GM12878 (cell line): ENCODE results near the gene ZNF619. TPM values are rescaled to one million over a fixed set of nuclear protein-coding genes. Genes with fewer than 3 reads are reported as not detected.

Experiments
- CREM ChIP-seq: IDR thresholded peaks from 2 replicates; pipeline ENCODE4 v1.6.1; 2014; ENCODE audit warnings: antibody characterized with exemption, low read depth
- EGR1 ChIP-seq, 2 experiments: IDR thresholded peaks; 1 replicate in 1 of 2; 2 replicates in 1 of 2; pipeline ENCODE4 v1.6.1; 2011 to 2012; ENCODE audit warnings: low read depth in 2 of 2, low read length in 2 of 2, borderline replicate concordance in 1 of 2, mild to moderate bottlenecking in 1 of 2, moderate library complexity in 1 of 2
- FOS ChIP-seq: IDR thresholded peaks from 3 replicates; pipeline ENCODE4 v1.6.1; 2011; ENCODE audit warnings: borderline replicate concordance; ENCODE audit not compliant: insufficient read length; ENCODE audit errors: extremely low read depth
- GABPA ChIP-seq: IDR thresholded peaks from 2 replicates; pipeline ENCODE4 v1.6.1; 2014; ENCODE audit warnings: antibody characterized with exemption, low read depth, mild to moderate bottlenecking, inconsistent platforms
- MYC ChIP-seq: IDR thresholded peaks from 2 replicates; pipeline ENCODE4 v1.6.1; 2011; ENCODE audit warnings: mild to moderate bottlenecking, low read length, moderate library complexity, inconsistent platforms; ENCODE audit not compliant: insufficient read depth, insufficient replicate concordance, insufficient read length, severe bottlenecking
- POLR2A ChIP-seq: IDR thresholded peaks from 2 replicates; pipeline ENCODE4 v1.6.1; 2011; ENCODE audit warnings: low read depth, mild to moderate bottlenecking, low read length
- POLR2AphosphoS5 ChIP-seq: IDR thresholded peaks from 2 replicates; pipeline ENCODE4 v1.6.1; 2011; ENCODE audit warnings: mild to moderate bottlenecking, low read length, inconsistent platforms
- RAD51 ChIP-seq: fragments of 450-650 bp; IDR thresholded peaks from 2 replicates; pipeline ENCODE4 v1.6.1; 2016; ENCODE audit warnings: moderate library complexity, mild to moderate bottlenecking, inconsistent platforms
- SIN3A ChIP-seq: IDR thresholded peaks from 2 replicates; pipeline ENCODE4 v1.6.1; 2012; ENCODE audit warnings: low read depth, low read length, improper control_type of control experiment
- SIX5 ChIP-seq: IDR thresholded peaks from 2 replicates; pipeline ENCODE4 v1.6.1; 2011; ENCODE audit warnings: mild to moderate bottlenecking, low read depth, low read length, moderate library complexity; ENCODE audit not compliant: severe bottlenecking
- SMAD5 ChIP-seq: IDR thresholded peaks from 2 replicates; pipeline ENCODE4 v1.6.1; 2016; ENCODE audit warnings: antibody characterized with exemption, low read depth
- SREBF2 ChIP-seq: IDR thresholded peaks from 2 replicates; pipeline ENCODE4 v1.6.1; 2012; ENCODE audit warnings: mild to moderate bottlenecking, low read length
- ZNF274 ChIP-seq: IDR thresholded peaks from one replicate; pipeline ENCODE4 v1.8.0; 2011; ENCODE audit not compliant: insufficient read length, insufficient read depth
- ZNF384 ChIP-seq: IDR thresholded peaks from 2 replicates; pipeline ENCODE4 v1.6.1; 2012; ENCODE audit warnings: low read depth, mild to moderate bottlenecking, low read length, improper control_type of control experiment, borderline replicate concordance
- polyA plus RNA-seq, 11 experiments: library from polyadenylated mRNA; depleted of rRNA in 4 of 11; unstranded in 6 of 11; stranded (reverse) in 5 of 11; fragments of >200 nt; fragmentation: Nextera tagmentation in 4 of 11; fragmentation: Illumina TruSeq in 1 of 11; extraction: Ambion mirVana in 4 of 11; extraction: Trizol in 1 of 11; gene quantifications; 1 replicate in 1 of 11; 2 replicates in 10 of 11; pipeline versions ENCODE4 v1.2.1 to v1.2.3, GENCODE V29; 2011 to 2016; ENCODE audit warnings: inconsistent platforms in 2 of 11, missing spikeins in 2 of 11, low read depth in 1 of 11
- total RNA-seq, 4 experiments: library from RNA; depleted of rRNA in 3 of 4; stranded (reverse); fragments of >200 nt in 3 of 4; fragmentation: Illumina TruSeq in 1 of 4; extraction: Trizol in 1 of 4; gene quantifications; 2 replicates each; pipeline versions ENCODE4 v1.2.1 to v1.2.3, GENCODE V29; 2013 to 2021
- TF ChIP-seq, protein P1 (sequence below): IDR thresholded peaks from 2 replicates; pipeline ENCODE4 v1.6.1; 2011; ENCODE audit warnings: mild to moderate bottlenecking, low read depth, low read length, moderate library complexity; ENCODE audit not compliant: insufficient replicate concordance
- TF ChIP-seq, protein P2 (sequence below): fragments of 150-350 bp; IDR thresholded peaks from 2 replicates; pipeline ENCODE4 v1.6.1; 2016; ENCODE audit warnings: low read depth, low read length
- TF ChIP-seq, protein P3 (sequence below): IDR thresholded peaks from 2 replicates; pipeline ENCODE4 v1.6.1; 2012; ENCODE audit warnings: mild to moderate bottlenecking, low read depth, low read length
- TF ChIP-seq, protein P4 (sequence below): fragments of 450-650 bp; formaldehyde crosslinking; IDR thresholded peaks from 2 replicates; pipeline ENCODE4 v1.5.0; 2022; ENCODE audit warnings: mild to moderate bottlenecking, missing genetic modification characterization

ZNF619 gene
- total and polyA plus RNA-seq, 10 of the 15 experiments (the other 5 are each of a cell fraction or from before 2014, with no cell fraction given) = 0.42 to 7.5 (median 3.7) TPM

DNA sequence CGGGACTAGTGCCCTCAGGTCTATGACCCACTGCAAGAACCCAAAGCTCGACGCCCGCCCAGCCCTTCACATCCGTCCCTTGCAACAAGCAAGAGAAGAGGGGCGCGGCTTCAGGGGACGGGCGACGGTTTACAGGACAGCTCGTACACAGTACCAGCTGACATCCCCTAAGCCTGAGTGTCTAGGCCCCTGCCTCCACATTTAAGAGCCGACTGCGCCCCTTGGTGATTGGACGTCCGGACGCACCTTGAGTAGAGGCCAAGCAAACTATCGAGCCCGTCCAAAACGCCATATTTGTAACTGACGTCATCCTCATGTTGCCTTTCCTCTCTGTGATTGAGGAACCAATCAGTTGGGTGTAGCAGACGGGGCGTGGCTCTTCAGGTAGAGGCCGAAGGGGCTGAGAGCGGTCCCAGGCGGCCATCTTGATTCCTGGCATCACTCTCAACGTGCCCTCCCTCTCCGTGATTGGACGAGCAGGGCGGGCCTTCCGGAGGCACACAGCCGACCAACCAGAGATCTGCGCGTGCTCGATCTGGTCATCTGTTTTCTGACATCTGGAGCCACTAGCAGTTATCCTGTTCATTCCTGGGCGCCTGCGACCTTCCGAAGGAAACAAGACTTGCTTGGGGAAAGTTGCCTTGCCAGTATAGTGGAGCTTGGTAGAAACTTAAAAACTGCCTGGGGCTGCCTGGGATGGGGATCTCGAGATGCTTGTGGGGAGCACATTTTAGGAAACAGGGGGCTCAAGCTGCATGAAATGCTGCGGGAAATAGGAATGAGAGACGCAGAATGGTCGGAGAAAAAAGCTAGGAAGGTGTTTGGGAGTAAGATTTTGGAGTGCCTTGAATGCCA is 23.8 kb upstream of the ZNF619 start (continued):
- TF ChIP-seq SMAD5 (peak; percentile 84), FOS (no peak), SREBF2 (no peak), ZNF384 (no peak), EGR1 (IDR thresholded peaks at IDR 0.05; ENCODE audit: borderline replicate concordance in 1 of 2, low read depth in 2 of 2, low read length in 2 of 2) (no peak), SIN3A (peak; percentile 42; the same call in 1 of the 2 replicates), CREM (peak; percentile 89), GABPA (peak; percentile 86), ZNF274 (no peak), POLR2A (peak; percentile 87), POLR2AphosphoS5 (peak; percentile 88), MYC (no peak), SIX5 (peak; percentile 58), RAD51 (peak; percentile 51; the same call in 1 of the 2 replicates)
- TF ChIP-seq, protein P1, sequence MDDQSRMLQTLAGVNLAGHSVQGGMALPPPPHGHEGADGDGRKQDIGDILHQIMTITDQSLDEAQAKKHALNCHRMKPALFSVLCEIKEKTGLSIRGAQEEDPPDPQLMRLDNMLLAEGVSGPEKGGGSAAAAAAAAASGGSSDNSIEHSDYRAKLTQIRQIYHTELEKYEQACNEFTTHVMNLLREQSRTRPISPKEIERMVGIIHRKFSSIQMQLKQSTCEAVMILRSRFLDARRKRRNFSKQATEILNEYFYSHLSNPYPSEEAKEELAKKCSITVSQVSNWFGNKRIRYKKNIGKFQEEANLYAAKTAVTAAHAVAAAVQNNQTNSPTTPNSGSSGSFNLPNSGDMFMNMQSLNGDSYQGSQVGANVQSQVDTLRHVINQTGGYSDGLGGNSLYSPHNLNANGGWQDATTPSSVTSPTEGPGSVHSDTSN = no peak
- TF ChIP-seq, protein P2, sequence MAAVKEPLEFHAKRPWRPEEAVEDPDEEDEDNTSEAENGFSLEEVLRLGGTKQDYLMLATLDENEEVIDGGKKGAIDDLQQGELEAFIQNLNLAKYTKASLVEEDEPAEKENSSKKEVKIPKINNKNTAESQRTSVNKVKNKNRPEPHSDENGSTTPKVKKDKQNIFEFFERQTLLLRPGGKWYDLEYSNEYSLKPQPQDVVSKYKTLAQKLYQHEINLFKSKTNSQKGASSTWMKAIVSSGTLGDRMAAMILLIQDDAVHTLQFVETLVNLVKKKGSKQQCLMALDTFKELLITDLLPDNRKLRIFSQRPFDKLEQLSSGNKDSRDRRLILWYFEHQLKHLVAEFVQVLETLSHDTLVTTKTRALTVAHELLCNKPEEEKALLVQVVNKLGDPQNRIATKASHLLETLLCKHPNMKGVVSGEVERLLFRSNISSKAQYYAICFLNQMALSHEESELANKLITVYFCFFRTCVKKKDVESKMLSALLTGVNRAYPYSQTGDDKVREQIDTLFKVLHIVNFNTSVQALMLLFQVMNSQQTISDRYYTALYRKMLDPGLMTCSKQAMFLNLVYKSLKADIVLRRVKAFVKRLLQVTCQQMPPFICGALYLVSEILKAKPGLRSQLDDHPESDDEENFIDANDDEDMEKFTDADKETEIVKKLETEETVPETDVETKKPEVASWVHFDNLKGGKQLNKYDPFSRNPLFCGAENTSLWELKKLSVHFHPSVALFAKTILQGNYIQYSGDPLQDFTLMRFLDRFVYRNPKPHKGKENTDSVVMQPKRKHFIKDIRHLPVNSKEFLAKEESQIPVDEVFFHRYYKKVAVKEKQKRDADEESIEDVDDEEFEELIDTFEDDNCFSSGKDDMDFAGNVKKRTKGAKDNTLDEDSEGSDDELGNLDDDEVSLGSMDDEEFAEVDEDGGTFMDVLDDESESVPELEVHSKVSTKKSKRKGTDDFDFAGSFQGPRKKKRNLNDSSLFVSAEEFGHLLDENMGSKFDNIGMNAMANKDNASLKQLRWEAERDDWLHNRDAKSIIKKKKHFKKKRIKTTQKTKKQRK = no peak
- TF ChIP-seq, protein P3, sequence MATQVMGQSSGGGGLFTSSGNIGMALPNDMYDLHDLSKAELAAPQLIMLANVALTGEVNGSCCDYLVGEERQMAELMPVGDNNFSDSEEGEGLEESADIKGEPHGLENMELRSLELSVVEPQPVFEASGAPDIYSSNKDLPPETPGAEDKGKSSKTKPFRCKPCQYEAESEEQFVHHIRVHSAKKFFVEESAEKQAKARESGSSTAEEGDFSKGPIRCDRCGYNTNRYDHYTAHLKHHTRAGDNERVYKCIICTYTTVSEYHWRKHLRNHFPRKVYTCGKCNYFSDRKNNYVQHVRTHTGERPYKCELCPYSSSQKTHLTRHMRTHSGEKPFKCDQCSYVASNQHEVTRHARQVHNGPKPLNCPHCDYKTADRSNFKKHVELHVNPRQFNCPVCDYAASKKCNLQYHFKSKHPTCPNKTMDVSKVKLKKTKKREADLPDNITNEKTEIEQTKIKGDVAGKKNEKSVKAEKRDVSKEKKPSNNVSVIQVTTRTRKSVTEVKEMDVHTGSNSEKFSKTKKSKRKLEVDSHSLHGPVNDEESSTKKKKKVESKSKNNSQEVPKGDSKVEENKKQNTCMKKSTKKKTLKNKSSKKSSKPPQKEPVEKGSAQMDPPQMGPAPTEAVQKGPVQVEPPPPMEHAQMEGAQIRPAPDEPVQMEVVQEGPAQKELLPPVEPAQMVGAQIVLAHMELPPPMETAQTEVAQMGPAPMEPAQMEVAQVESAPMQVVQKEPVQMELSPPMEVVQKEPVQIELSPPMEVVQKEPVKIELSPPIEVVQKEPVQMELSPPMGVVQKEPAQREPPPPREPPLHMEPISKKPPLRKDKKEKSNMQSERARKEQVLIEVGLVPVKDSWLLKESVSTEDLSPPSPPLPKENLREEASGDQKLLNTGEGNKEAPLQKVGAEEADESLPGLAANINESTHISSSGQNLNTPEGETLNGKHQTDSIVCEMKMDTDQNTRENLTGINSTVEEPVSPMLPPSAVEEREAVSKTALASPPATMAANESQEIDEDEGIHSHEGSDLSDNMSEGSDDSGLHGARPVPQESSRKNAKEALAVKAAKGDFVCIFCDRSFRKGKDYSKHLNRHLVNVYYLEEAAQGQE = no peak
- TF ChIP-seq, protein P4, sequence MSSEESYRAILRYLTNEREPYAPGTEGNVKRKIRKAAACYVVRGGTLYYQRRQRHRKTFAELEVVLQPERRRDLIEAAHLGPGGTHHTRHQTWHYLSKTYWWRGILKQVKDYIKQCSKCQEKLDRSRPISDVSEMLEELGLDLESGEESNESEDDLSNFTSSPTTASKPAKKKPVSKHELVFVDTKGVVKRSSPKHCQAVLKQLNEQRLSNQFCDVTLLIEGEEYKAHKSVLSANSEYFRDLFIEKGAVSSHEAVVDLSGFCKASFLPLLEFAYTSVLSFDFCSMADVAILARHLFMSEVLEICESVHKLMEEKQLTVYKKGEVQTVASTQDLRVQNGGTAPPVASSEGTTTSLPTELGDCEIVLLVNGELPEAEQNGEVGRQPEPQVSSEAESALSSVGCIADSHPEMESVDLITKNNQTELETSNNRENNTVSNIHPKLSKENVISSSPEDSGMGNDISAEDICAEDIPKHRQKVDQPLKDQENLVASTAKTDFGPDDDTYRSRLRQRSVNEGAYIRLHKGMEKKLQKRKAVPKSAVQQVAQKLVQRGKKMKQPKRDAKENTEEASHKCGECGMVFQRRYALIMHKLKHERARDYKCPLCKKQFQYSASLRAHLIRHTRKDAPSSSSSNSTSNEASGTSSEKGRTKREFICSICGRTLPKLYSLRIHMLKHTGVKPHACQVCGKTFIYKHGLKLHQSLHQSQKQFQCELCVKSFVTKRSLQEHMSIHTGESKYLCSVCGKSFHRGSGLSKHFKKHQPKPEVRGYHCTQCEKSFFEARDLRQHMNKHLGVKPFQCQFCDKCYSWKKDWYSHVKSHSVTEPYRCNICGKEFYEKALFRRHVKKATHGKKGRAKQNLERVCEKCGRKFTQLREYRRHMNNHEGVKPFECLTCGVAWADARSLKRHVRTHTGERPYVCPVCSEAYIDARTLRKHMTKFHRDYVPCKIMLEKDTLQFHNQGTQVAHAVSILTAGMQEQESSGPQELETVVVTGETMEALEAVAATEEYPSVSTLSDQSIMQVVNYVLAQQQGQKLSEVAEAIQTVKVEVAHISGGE (CRISPR knock-in tag) = no peak
